IMR-90 (cell line): ENCODE data around the gene METTL2B. TPM values are rescaled to one million over a fixed set of nuclear protein-coding genes. Genes with fewer than 3 reads are reported as not detected.
"Not testable (repeated sequence)": the region's sequence is repeated elsewhere in the genome, so short reads cannot be mapped to it uniquely, and the experiment has no call there.

Source experiments
- ATAC-seq: fragments of 200-7000 bp; cut with Tn5 transposase; 2 replicates; pipeline ENCODE4 v1.9.1; 2020; ENCODE audit warnings: low read depth, mild to moderate bottlenecking, moderate library complexity
- BruUV-seq: library from RNA; stranded (reverse); fragments of 400-500 nt; replicated peaks from 2 replicates; lab custom pipeline; 2021; lab: Mats Ljungman, UMichigan
- CTCF ChIA-PET: fragments of 300-600 bp; formaldehyde crosslinking; extraction: SDS; loops from one replicate; lab custom pipeline; 2021; ENCODE audit warnings: antibody characterized with exemption; lab: Yijun Ruan, JAX
- POLR2A ChIA-PET: fragments of 300-600 bp; sonication (Branson Sonifier 250); formaldehyde crosslinking; loops from one replicate; lab custom pipeline; 2022; ENCODE audit warnings: antibody characterized with exemption; ENCODE audit not compliant: unreplicated experiment; lab: Charles Lee
- DNase-seq: peaks from one replicate; pipeline ENCODE4 v3.0.0; 2013
- H2AFZ ChIP-seq: replicated peaks from 2 replicates; pipeline ENCODE3; 2013; ENCODE audit warnings: low read length, mild to moderate bottlenecking; ENCODE audit not compliant: poor library complexity
- H2AK5ac ChIP-seq: 2 replicates; pipeline ENCODE4 v1.6.1; 2013; ENCODE audit warnings: low read depth, low read length, inconsistent platforms
- H2AK9ac ChIP-seq: replicated peaks from 2 replicates; pipeline ENCODE3; 2013; ENCODE audit warnings: mild to moderate bottlenecking, low read depth, low read length, moderate library complexity; ENCODE audit not compliant: poor library complexity
- H2BK120ac ChIP-seq: 2 replicates; pipeline ENCODE4 v1.6.1; 2013; ENCODE audit warnings: low read depth, low read length, inconsistent platforms
- H2BK15ac ChIP-seq: 3 replicates; pipeline ENCODE4 v1.6.1; 2013; ENCODE audit warnings: low read depth, low read length, inconsistent platforms
- H2BK20ac ChIP-seq: 2 replicates; pipeline ENCODE4 v1.6.1; 2013; ENCODE audit warnings: low read depth, mild to moderate bottlenecking, inconsistent platforms, low read length, moderate library complexity
- H2BK5ac ChIP-seq: 2 replicates; pipeline ENCODE4 v1.6.1; 2013; ENCODE audit warnings: mild to moderate bottlenecking, low read depth, low read length, inconsistent platforms; ENCODE audit not compliant: poor library complexity, severe bottlenecking
- H3K14ac ChIP-seq: replicated peaks from 2 replicates; pipeline ENCODE4 v1.6.1; 2013; ENCODE audit warnings: low read depth, low read length, inconsistent platforms
- H3K18ac ChIP-seq: 2 replicates; pipeline ENCODE4 v1.6.1; 2013; ENCODE audit warnings: low read depth, low read length, control low read depth
- H3K23ac ChIP-seq: 2 replicates; pipeline ENCODE4 v1.6.1; 2013; ENCODE audit warnings: low read depth, low read length, inconsistent platforms
- H3K27ac ChIP-seq: 2 replicates; pipeline ENCODE4 v1.5.1; 2013; ENCODE audit warnings: mild to moderate bottlenecking, control low read depth, low read length; ENCODE audit not compliant: insufficient read depth
- H3K27me3 ChIP-seq: 2 replicates; pipeline ENCODE4 v1.6.1; 2013; ENCODE audit warnings: low read length; ENCODE audit not compliant: control insufficient read depth, insufficient read depth
- H3K36me3 ChIP-seq: 2 replicates; pipeline ENCODE4 v1.6.1; 2013; ENCODE audit warnings: low read length, mixed read lengths; ENCODE audit not compliant: control insufficient read depth, insufficient read depth
- H3K4ac ChIP-seq: 2 replicates; pipeline ENCODE4 v1.6.1; 2013; ENCODE audit warnings: low read depth, low read length, inconsistent platforms
- H3K4me1 ChIP-seq: 2 replicates; pipeline ENCODE4 v1.6.1; 2013; ENCODE audit warnings: low read length, mixed read lengths; ENCODE audit not compliant: control insufficient read depth, insufficient read depth
- H3K4me2 ChIP-seq: 2 replicates; pipeline ENCODE4 v1.6.1; 2013; ENCODE audit warnings: low read depth, mild to moderate bottlenecking, control low read depth, low read length, moderate library complexity
- H3K4me3 ChIP-seq: 2 replicates; pipeline ENCODE4 v1.5.1; 2013; ENCODE audit warnings: low read depth, mild to moderate bottlenecking, control low read depth, low read length, moderate library complexity; ENCODE audit not compliant: insufficient read depth
- H3K56ac ChIP-seq: 2 replicates; pipeline ENCODE4 v1.6.1; 2013; ENCODE audit warnings: low read length, inconsistent platforms; ENCODE audit not compliant: insufficient read depth; ENCODE audit errors: extremely low read depth
- H3K79me1 ChIP-seq, 2 experiments: 2 replicates each; pipeline ENCODE4 v1.6.1; 2013; ENCODE audit warnings: low read length in 2 of 2, inconsistent platforms in 1 of 2, low read depth in 1 of 2
- H3K9ac ChIP-seq: 2 replicates; pipeline ENCODE4 v1.6.1; 2013; ENCODE audit warnings: low read depth, low read length, control low read depth
- H3K9me1 ChIP-seq: 2 replicates; pipeline ENCODE4 v1.6.1; 2013; ENCODE audit warnings: low read length, inconsistent platforms; ENCODE audit not compliant: insufficient read depth
- H3K9me3 ChIP-seq: 2 replicates; pipeline ENCODE4 v1.6.1; 2013; ENCODE audit warnings: low read length; ENCODE audit not compliant: control insufficient read depth, insufficient read depth
- H4K20me1 ChIP-seq: 2 replicates; pipeline ENCODE4 v1.6.1; 2013; ENCODE audit warnings: low read length, inconsistent platforms; ENCODE audit not compliant: insufficient read depth
- H4K5ac ChIP-seq: 2 replicates; pipeline ENCODE4 v1.6.1; 2013; ENCODE audit warnings: mild to moderate bottlenecking, low read depth, low read length, control low read depth
- H4K8ac ChIP-seq, 2 experiments: 2 replicates each; pipeline ENCODE4 v1.6.1; 2013; ENCODE audit warnings: low read depth in 2 of 2, low read length in 2 of 2, control low read depth in 1 of 2, inconsistent platforms in 1 of 2
- H4K91ac ChIP-seq: 2 replicates; pipeline ENCODE4 v1.6.1; 2013; ENCODE audit warnings: low read depth, low read length, inconsistent platforms; ENCODE audit not compliant: insufficient read depth
- CTCF ChIP-seq: conservative IDR thresholded peaks from 2 replicates; pipeline ENCODE4 v1.5.1; 2012; ENCODE audit warnings: mild to moderate bottlenecking, low read depth, low read length, improper control_type of control experiment
- RAD21 ChIP-seq: IDR thresholded peaks from 2 replicates; pipeline ENCODE4 v1.6.1; 2012; ENCODE audit warnings: low read length, improper control_type of control experiment
- SMC3 ChIP-seq: fragments of 150-350 bp; IDR thresholded peaks from 2 replicates; pipeline ENCODE4 v1.6.1; 2016; ENCODE audit warnings: low read depth, mild to moderate bottlenecking, antibody characterized with exemption, low read length, moderate library complexity
- WGBS, 2 experiments: methylation state at CpG; one replicate each; pipeline versions ENCODE4 v1.1.5 to v1.1.7; 2013; ENCODE audit warnings: missing lambda C conversion rate in 2 of 2; ENCODE audit not compliant: insufficient read length in 1 of 2; ENCODE audit errors: extremely low coverage in 2 of 2; 5-methylcytosine and 5-hydroxymethylcytosine counted together
- dilution Hi-C: fragments of 300-500 bp; cut with HindIII; formaldehyde crosslinking; loops from one replicate; pipeline ENCODE4 v1.14.3; 2018; ENCODE audit warnings: low sequenced_read_pairs; ENCODE audit not compliant: unreplicated experiment
- in situ Hi-C: fragments of 300-500 bp; cut with MboI; formaldehyde crosslinking; loops from 3 replicates; pipeline ENCODE4 v1.14.3; 2019; ENCODE audit warnings: low sequenced_read_pairs, inconsistent platforms, mixed read lengths
- intact Hi-C: fragments of 100-400 bp; cut with micrococcal nuclease; formaldehyde crosslinking; loops from 2 replicates; pipeline ENCODE4 v1.10.0; 2022
- polyA plus RNA-seq, 3 experiments: library from polyadenylated mRNA; depleted of rRNA; stranded (reverse); fragments of >200 nt; gene quantifications; 2 replicates each; pipeline ENCODE4 v1.2.3, GENCODE V29; 2012; ENCODE audit warnings: low replicate concordance in 1 of 3
- total RNA-seq: library from RNA; depleted of rRNA; stranded (reverse); fragments of >200 nt; gene quantifications from 2 replicates; pipeline ENCODE4 v1.2.3, GENCODE V29; 2012

METTL2B gene
- total and polyA plus RNA-seq, 2 of the 4 experiments (the other 2 are of a cell fraction) = 18.0 to 34.2 TPM

GRCh38 chr7:128537410-128537809 is 60.9 kb downstream of the METTL2B start:
- in situ Hi-C loops = not testable (repeated sequence)

DNA sequence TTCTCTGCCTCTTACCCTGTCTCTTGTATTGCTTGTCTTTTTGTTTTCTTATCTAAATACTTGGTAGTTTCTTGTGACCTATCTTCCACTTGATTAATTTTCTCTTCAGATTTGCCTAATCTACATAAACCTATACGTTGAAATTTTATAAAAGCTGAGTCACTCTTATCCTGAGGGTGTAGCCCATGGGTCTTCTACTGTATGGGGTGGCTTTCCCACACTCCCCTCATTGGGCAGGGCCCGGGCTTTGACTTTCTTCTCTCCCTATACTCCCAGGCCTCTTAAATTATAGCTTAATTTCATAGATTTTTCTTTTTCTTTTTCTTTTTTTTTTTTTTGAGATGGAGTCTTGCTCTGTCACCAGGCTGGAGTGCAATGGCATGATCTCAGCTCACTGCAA is 66.0 kb downstream of the METTL2B start:
- H3K9ac ChIP-seq, ATAC-seq, POLR2A ChIA-PET, H3K4ac ChIP-seq, H3K9me1 ChIP-seq, H3K23ac ChIP-seq, H3K14ac ChIP-seq, H3K4me1 ChIP-seq, H3K27ac ChIP-seq, H2BK120ac ChIP-seq, H2BK15ac ChIP-seq, H3K18ac ChIP-seq, CTCF ChIA-PET, H3K4me2 ChIP-seq, H2BK5ac ChIP-seq, DNase-seq, H3K56ac ChIP-seq, in situ Hi-C loops, H4K91ac ChIP-seq, intact Hi-C loops, H4K5ac ChIP-seq, BruUV-seq, H2BK20ac ChIP-seq, H2AFZ ChIP-seq, H3K4me3 ChIP-seq, H4K8ac ChIP-seq, H3K27me3 ChIP-seq, H2AK9ac ChIP-seq, H2AK5ac ChIP-seq, dilution Hi-C loops, H3K9me3 ChIP-seq: not testable (repeated sequence)
- Histone ChIP-seq H3K79me1 (peaks cover 4 to 16% of the 10 kb centered on the region in 2 experiments), H3K36me3 (peaks cover 21% of the 10 kb centered on the region), H4K20me1 (peaks cover 14% of the 10 kb centered on the region)
- WGBS, 2 experiments = no CpG with 5 or more reads among the region's 2 CpGs

More at GRCh38 chr7:128537410-128537809, 60.9 kb downstream of the METTL2B start:
- dilution Hi-C loops, intact Hi-C loops, H3K79me1 ChIP-seq, H2BK120ac ChIP-seq, H2BK15ac ChIP-seq, POLR2A ChIA-PET, H2AFZ ChIP-seq, H3K4me3 ChIP-seq, H3K27ac ChIP-seq, H3K4ac ChIP-seq, H3K9me1 ChIP-seq, H4K20me1 ChIP-seq, H3K27me3 ChIP-seq, H3K4me1 ChIP-seq, H4K91ac ChIP-seq, H3K18ac ChIP-seq, H3K9me3 ChIP-seq, H3K4me2 ChIP-seq, H2BK5ac ChIP-seq, H4K5ac ChIP-seq, H2AK5ac ChIP-seq, H2BK20ac ChIP-seq, H3K14ac ChIP-seq, H3K9ac ChIP-seq, BruUV-seq, CTCF ChIA-PET, H4K8ac ChIP-seq, H3K23ac ChIP-seq, H2AK9ac ChIP-seq, H3K56ac ChIP-seq: not testable (repeated sequence)
- TF ChIP-seq RAD21 = peak; percentile 15; the same call in 1 of the 2 replicates
- peak; percentile 33 for TF ChIP-seq CTCF
- peak; percentile 33 for TF ChIP-seq SMC3
- ATAC-seq (peak; percentile 90), DNase-seq (peak; percentile 13)
- peaks cover 14% of the 10 kb centered on the region for H3K36me3 ChIP-seq
- WGBS, 2 experiments = no CpG with 5 or more reads among the region's 7 CpGs
